Testis (tissue), 3 donors: ENCODE results near the gene ALCAM. TPM values are rescaled to one million over a fixed set of nuclear protein-coding genes. Genes with fewer than 3 reads are reported as not detected.

Source experiments
- DNase-seq: peaks from one replicate; pipeline ENCODE4 v3.0.0-alpha.2; 2019
- H3K27ac ChIP-seq, 2 donors: fragments of 200-600 bp; sonication (generic); one replicate each; pipeline ENCODE4 v1.5.1; 2019
- H3K27me3 ChIP-seq: fragments of 200-600 bp; sonication (generic); one replicate; pipeline ENCODE4 v1.5.1; 2019
- H3K36me3 ChIP-seq: fragments of 200-600 bp; sonication (generic); one replicate; pipeline ENCODE4 v1.5.1; 2017; ENCODE audit warnings: low read depth; ENCODE audit errors: missing control alignments
- H3K4me1 ChIP-seq: fragments of 200-600 bp; sonication (generic); one replicate; pipeline ENCODE4 v1.5.1; 2019
- H3K4me3 ChIP-seq, 2 donors: fragments of 200-600 bp; sonication (generic); one replicate each; pipeline ENCODE4 v1.5.1; 2017 to 2019
- H3K9me3 ChIP-seq: fragments of 200-600 bp; sonication (generic); one replicate; pipeline ENCODE4 v1.5.1; 2017
- CTCF ChIP-seq, 3 experiments: fragments of 450-650 bp in 2 of 3; fragments of 200-600 bp in 1 of 3; sonication (generic) in 1 of 3; IDR thresholded peaks; one replicate each; pipeline ENCODE4 v1.5.1; 2016 to 2019; ENCODE audit warnings: antibody characterized with exemption in 3 of 3, mild to moderate bottlenecking in 2 of 3, moderate library complexity in 1 of 3
- POLR2A ChIP-seq: fragments of 450-650 bp; IDR thresholded peaks from one replicate; pipeline ENCODE4 v1.6.1; 2017; ENCODE audit warnings: antibody characterized with exemption, mild to moderate bottlenecking, moderate library complexity
- WGBS, 2 donors: methylation state at CpG; one replicate each; pipeline ENCODE4 v1.1.5; 2018; 5-methylcytosine and 5-hydroxymethylcytosine counted together
- intact Hi-C: fragments of 100-400 bp; cut with DNase I; formaldehyde crosslinking; loops from one replicate; pipeline ENCODE4 v1.15.1; 2023; ENCODE audit warnings: low total_unique reads
- polyA plus RNA-seq: library from polyadenylated mRNA; stranded (reverse); fragments of 350-450 nt; fragmentation: Illumina TruSeq; extraction: RNeasy Lipid Tissue Mini Kit (QIAGEN cat#74804); gene quantifications from one replicate; pipeline ENCODE4 v1.2.3, GENCODE V29; 2014; ENCODE audit warnings: low read depth, low replicate concordance; ENCODE audit not compliant: insufficient read depth
- total RNA-seq, 2 donors: library from RNA; depleted of rRNA; stranded (reverse); fragments of >200 nt; gene quantifications; one replicate each; pipeline ENCODE4 v1.2.3, GENCODE V29; 2016

The ALCAM gene
- total and polyA plus RNA-seq, 3 donors from 2014 or later, result 8.3 to 9.0 (median 8.7) TPM

DNA sequence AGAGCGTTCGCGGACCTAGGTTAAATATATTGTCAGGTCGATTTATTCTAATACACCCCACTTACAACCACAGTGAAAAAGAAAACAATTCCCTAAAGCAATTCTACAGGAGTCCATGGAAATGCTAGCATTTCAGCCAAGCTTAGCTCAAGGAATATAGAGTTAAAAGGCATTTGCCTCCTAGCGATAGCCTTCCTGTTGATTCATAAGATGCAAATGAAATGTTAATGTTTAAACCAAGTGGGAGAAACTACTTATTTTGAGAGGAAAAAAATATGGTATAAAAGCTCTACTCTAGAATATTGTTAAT lies 1.7 kb upstream of the ALCAM start:
- intact Hi-C loops, result no loop called here
- 45 to 55% methylated on average over 5 of the region's 5 CpGs for WGBS, 2 donors

DNA sequence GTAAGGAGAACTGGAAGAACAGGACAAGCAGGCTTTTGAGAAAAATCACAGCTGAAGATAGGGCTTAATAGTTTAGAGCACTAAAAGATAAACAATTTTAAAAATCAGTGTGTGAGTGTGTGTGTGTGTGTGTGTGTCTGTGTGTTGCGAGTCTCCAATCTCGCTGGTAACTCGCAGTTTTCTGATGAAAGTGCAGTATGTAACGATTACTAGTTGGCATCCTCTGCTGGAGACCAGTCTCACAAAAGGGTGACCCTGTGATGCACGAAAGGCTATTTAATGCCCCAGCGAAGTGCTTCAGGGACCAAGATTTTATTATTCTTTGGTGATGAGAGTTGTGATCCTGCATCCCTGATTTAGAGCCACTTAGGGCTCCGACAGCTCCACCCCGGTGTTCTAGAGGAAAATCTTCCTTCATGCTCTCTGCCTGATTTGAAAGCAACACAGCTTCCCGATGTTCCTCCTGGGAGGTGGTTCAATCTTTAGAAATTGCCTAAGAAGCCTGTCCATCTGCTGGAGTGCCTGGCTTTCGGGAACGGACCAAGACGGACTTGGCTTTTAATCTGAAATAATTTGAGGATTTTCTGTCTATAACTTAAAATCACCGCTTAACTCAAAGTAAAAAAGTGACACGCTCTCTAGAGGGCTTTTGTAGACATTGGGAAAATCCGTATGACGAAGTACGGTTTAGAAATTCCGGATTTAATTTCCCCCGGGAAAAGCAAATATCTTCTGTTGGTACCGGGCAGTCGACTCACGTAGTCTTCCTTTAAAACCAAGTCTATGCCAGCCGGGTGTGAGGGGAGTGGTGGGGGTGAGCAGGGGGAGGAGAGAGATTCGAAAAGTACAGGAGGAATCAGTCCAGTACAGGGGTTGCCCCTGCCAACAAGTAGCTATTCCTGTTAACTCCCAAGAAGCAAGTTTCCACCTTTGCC lies 1.1 kb upstream of the ALCAM start:
- no peak for DNase-seq
- no peak for TF ChIP-seq CTCF (IDR thresholded peaks at IDR 0.05)
- TF ChIP-seq POLR2A, result no peak
- H3K4me1 ChIP-seq, result peaks cover 4% of the 10 kb centered on the region
- no peaks in the 10 kb centered on the region for H3K9me3 ChIP-seq
- WGBS, 2 donors, result 1 to 3% methylated on average over 24 of the region's 24 CpGs
- H3K4me3 ChIP-seq, result peak overlapping the region; percentile 50 to 69
- H3K27me3 ChIP-seq, result no peaks in the 10 kb centered on the region
- intact Hi-C loops, result no loop called here
- no peak overlapping the region for H3K27ac ChIP-seq
- H3K36me3 ChIP-seq, result no peaks in the 10 kb centered on the region

More for the DNA sequence above, 1.7 kb upstream of the ALCAM start:
- Histone ChIP-seq H3K27me3 (no peaks in the 10 kb centered on the region), H3K4me1 (peaks cover 4% of the 10 kb centered on the region), H3K27ac (no peak overlapping the region), H3K36me3 (no peaks in the 10 kb centered on the region), H3K4me3 (no peak overlapping the region), H3K9me3 (no peaks in the 10 kb centered on the region)
- DNase-seq, result no peak
- TF ChIP-seq POLR2A (no peak), CTCF (IDR thresholded peaks at IDR 0.05) (no peak)

- no peaks in the 10 kb centered on the region for H3K27me3 ChIP-seq
- peak overlapping the region in 1 of 2 donors; percentile 18 for H3K27ac ChIP-seq
- TF ChIP-seq POLR2A (no peak), CTCF (IDR thresholded peaks at IDR 0.05) (no peak)
- DNase-seq, result peak; percentile 21
- H3K4me1 ChIP-seq, result peaks cover 4% of the 10 kb centered on the region
- intact Hi-C loops, result no loop called here
- H3K4me3 ChIP-seq, result peak overlapping the region; percentile 50 to 69
- H3K36me3 ChIP-seq, result no peaks in the 10 kb centered on the region
- WGBS, 2 donors, result 0 to 1% methylated on average over 28 to 29 of the region's 29 CpGs
- no peaks in the 10 kb centered on the region for H3K9me3 ChIP-seq
These were observed 325 bp downstream of the ALCAM start for GRCh38 chr3:105367063-105367405.

GRCh38 chr3:105367406-105368213 lies 901 bp downstream of the ALCAM start:
- no peaks in the 10 kb centered on the region for H3K36me3 ChIP-seq
- H3K4me1 ChIP-seq, result peaks cover 4% of the 10 kb centered on the region
- 1% methylated on average over 23 to 35 of the region's 37 CpGs for WGBS, 2 donors
- TF ChIP-seq CTCF (IDR thresholded peaks at IDR 0.05) (peak in 1 of 3 experiments; percentile 7), POLR2A (no peak)
- peak overlapping the region; percentile 50 to 69 for H3K4me3 ChIP-seq
- no peaks in the 10 kb centered on the region for H3K27me3 ChIP-seq
- DNase-seq, result peak; percentile 64
- H3K27ac ChIP-seq, result peak overlapping the region in 1 of 2 donors; percentile 18
- no peaks in the 10 kb centered on the region for H3K9me3 ChIP-seq
- intact Hi-C loops, result no loop called here
